HAP-1 (cell line): ENCODE data around the gene MNAT1.

Source experiments
- DNase-seq, 2 experiments: peaks; one replicate each; pipeline ENCODE4 v3.0.0-alpha.2; 2016 to 2020; ENCODE audit warnings: low spot score in 2 of 2
- H3K27me3 ChIP-seq: fragments of 250-450 bp; sonication (Bioruptor Pico); 2 replicates; pipeline ENCODE4 v1.5.1; 2020; ENCODE audit warnings: low read depth, mild to moderate bottlenecking, moderate library complexity
- H3K36me3 ChIP-seq: fragments of 250-450 bp; sonication (Bioruptor Pico); replicated peaks from 2 replicates; pipeline ENCODE4 v1.5.1; 2020; ENCODE audit warnings: mild to moderate bottlenecking
- H3K4me1 ChIP-seq: fragments of 250-450 bp; sonication (Bioruptor Pico); 2 replicates; pipeline ENCODE4 v1.5.1; 2020; ENCODE audit warnings: mild to moderate bottlenecking
- H3K4me3 ChIP-seq: fragments of 250-450 bp; sonication (Bioruptor Pico); 2 replicates; pipeline ENCODE4 v1.5.1; 2020; ENCODE audit warnings: mild to moderate bottlenecking, moderate library complexity
- H3K9me3 ChIP-seq: fragments of 250-450 bp; sonication (Bioruptor Pico); 2 replicates; pipeline ENCODE4 v1.5.1; 2020; ENCODE audit warnings: mild to moderate bottlenecking, moderate library complexity
- in situ Hi-C: fragments of 300-500 bp; cut with MboI; formaldehyde crosslinking; loops from 3 replicates; pipeline ENCODE4 v1.14.3; 2020; ENCODE audit warnings: low sequenced_read_pairs, inconsistent platforms, mixed read lengths

Gene MNAT1

DNA sequence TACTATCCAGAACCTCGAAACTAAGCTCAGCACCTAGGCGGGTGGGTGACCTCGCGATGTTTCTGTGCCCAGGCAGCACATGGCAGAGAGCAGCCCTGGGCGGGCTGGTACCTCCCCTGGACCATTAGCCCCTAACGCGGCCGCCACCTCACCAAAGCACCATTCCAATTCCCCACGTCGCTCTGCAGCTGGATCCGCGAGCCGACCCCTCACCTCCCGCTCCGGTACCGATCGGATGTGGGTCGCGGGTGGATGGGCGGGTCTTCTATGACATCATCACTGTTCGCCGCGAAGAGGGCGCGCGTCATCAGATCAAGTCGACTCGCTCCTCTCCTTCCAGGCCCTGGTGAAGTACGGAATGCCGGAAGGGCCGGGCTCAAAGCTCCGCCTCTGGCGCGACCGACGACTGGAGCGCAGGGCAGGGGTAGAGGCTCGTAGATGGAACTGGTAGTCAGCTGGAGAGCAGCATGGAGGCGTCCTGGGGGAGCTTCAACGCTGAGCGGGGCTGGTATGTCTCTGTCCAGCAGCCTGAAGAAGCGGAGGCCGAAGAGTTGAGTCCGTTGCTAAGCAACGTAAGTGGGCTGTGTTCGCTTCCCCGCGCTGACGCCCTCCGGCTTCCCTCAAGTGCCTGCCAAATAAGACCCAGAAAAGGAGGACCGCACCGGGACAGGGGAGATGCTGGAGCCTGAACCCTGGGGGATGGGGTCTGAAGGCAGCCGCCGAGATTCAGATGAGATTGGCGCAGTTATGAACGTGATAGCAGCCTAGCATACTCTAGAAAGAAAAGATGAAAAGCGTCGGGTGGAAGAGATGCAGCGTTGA lies 246.5 kb downstream of the MNAT1 start, which contains the start of the genes SLC38A6 and TRMT5:
Gene SLC38A6 (plus strand): TSS at position 435 of the 822 bp plus-strand sequence. CDS start 33 bp downstream, at position 468.
Gene TRMT5 (minus strand): TSS at position 269 of the 822 bp plus-strand sequence. CDS start 106 bp downstream, at position 163.
- Histone ChIP-seq H3K4me1 (peaks cover 24% of the 10 kb centered on the region), H3K4me3 (peak within 1 kb of the TSS; percentile 74), H3K36me3 (peaks cover 18% of the 10 kb centered on the region), H3K27me3 (no peaks in the 10 kb centered on the region), H3K9me3 (no peaks in the 10 kb centered on the region)
- in situ Hi-C loops = loop anchor here (25.0 kb wide), 1 partner anchor 344 kb away; the partner anchor contains the start of gene SIX1
- peak; percentile 88 to 94 for DNase-seq

DNA sequence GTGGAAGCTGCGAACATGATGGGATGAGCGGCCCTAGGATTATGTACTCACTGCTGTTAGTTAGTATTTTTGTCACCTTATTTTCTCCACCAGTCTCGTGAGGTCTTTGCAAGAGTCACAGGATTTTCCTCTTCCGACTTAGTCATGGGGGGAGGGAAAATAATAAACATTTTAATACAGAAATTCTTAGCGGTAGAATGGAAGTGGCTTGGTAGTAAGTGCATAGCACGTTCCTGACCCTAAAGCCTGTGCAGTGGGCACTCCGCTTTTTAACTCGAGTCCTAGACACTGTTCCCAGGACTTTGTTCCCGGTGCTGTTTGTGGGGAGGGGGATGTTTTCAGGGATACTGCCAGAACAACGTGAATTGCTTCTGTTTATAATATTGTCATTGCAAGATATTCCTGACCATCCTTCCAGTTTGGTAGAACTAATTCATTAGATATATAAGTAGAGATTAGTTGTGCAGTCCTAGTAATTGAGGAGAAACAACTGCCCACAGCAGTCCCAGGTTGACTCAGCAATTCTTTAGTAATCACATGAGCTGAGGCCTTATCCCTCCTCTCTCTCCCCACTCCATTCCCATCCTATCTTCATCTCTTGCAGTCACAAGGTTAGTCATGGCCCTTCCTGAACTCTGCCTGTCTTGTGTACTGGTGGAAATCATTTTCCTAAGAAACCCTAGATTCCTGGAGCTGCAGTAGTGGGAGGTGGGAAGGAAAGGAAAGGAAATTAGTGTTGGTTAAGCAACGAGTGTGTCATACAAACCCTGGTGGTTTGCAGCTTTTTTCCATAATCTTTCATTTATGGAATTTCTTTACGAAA lies 247.3 kb downstream of the MNAT1 start:
- no peaks in the 10 kb centered on the region for H3K27me3 ChIP-seq
- H3K4me3 ChIP-seq = peak overlapping the region; percentile 74
- H3K36me3 ChIP-seq = peaks cover 14% of the 10 kb centered on the region
- in situ Hi-C loops = loop anchor here (25.0 kb wide), 1 partner anchor 345 kb away; the partner anchor contains the start of gene SIX1
- no peaks in the 10 kb centered on the region for H3K9me3 ChIP-seq
- DNase-seq = peak; percentile 24 to 52
- H3K4me1 ChIP-seq = peaks cover 26% of the 10 kb centered on the region

GRCh38 chr14:60984196-60984595 lies 249.6 kb downstream of the MNAT1 start:
- in situ Hi-C loops = loop anchor here (25.0 kb wide), 1 partner anchor 347 kb away; the partner anchor contains the start of gene SIX1

DNA sequence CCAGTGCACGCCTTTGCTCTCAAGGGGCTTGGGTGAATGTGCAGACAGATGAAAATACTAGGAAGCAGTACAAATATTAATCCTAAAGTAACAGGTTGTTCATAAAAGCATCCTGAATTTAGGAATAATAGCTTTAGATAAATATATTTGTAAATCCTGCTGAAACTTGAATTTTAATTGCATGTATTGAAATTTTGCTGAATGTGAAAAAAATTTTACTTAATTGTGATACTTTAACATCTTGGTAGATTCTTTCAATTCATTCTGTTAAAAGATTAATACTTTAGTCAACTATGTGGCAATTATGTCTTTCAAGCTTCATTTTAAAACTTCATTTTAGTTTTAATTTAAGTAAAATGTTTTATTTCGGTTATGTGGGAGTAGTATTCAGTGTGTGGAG lies 251.9 kb downstream of the MNAT1 start:
- Histone ChIP-seq H3K4me3 (no peak overlapping the region), H3K36me3 (peaks cover 19% of the 10 kb centered on the region), H3K9me3 (no peaks in the 10 kb centered on the region), H3K27me3 (no peaks in the 10 kb centered on the region), H3K4me1 (peaks cover 10% of the 10 kb centered on the region)
- DNase-seq = no peak
- in situ Hi-C loops = loop anchor here (25.0 kb wide), 1 partner anchor 349 kb away; the partner anchor contains the start of gene SIX1

More at GRCh38 chr14:60984196-60984595, 249.6 kb downstream of the MNAT1 start:
- Histone ChIP-seq H3K9me3 (no peaks in the 10 kb centered on the region), H3K4me3 (no peak overlapping the region), H3K4me1 (peaks cover 14% of the 10 kb centered on the region), H3K36me3 (peaks cover 16% of the 10 kb centered on the region), H3K27me3 (no peaks in the 10 kb centered on the region)
- DNase-seq = no peak

GRCh38 chr14:60989599-60989998 lies 255.0 kb downstream of the MNAT1 start:
- peaks cover 23% of the 10 kb centered on the region for H3K36me3 ChIP-seq
- no peaks in the 10 kb centered on the region for H3K27me3 ChIP-seq
- in situ Hi-C loops = loop anchor here (25.0 kb wide), 1 partner anchor 352 kb away; the partner anchor contains the start of gene SIX1
- DNase-seq = no peak
- no peaks in the 10 kb centered on the region for H3K9me3 ChIP-seq
- peaks cover 5% of the 10 kb centered on the region for H3K4me1 ChIP-seq
- H3K4me3 ChIP-seq = no peak overlapping the region

- no peaks in the 10 kb centered on the region for H3K27me3 ChIP-seq
- in situ Hi-C loops = loop anchor here (25.0 kb wide), 1 partner anchor 361 kb away; the partner anchor contains the start of gene SIX1
Observed at GRCh38 chr14:60998617-60999016, 264.1 kb downstream of the MNAT1 start.

GRCh38 chr14:60999536-60999935 lies 265.0 kb downstream of the MNAT1 start:
- in situ Hi-C loops = loop anchor here (25.0 kb wide), 1 partner anchor 362 kb away; the partner anchor contains the start of gene SIX1
- no peak for DNase-seq
- no peaks in the 10 kb centered on the region for H3K27me3 ChIP-seq
- H3K4me1 ChIP-seq = no peaks in the 10 kb centered on the region
- no peak overlapping the region for H3K4me3 ChIP-seq
- H3K36me3 ChIP-seq = no peaks in the 10 kb centered on the region
- no peaks in the 10 kb centered on the region for H3K9me3 ChIP-seq

More at GRCh38 chr14:60998617-60999016, 264.1 kb downstream of the MNAT1 start:
- no peak for DNase-seq
- Histone ChIP-seq H3K36me3 (no peaks in the 10 kb centered on the region), H3K4me1 (no peaks in the 10 kb centered on the region), H3K4me3 (no peak overlapping the region), H3K9me3 (no peaks in the 10 kb centered on the region)

DNA sequence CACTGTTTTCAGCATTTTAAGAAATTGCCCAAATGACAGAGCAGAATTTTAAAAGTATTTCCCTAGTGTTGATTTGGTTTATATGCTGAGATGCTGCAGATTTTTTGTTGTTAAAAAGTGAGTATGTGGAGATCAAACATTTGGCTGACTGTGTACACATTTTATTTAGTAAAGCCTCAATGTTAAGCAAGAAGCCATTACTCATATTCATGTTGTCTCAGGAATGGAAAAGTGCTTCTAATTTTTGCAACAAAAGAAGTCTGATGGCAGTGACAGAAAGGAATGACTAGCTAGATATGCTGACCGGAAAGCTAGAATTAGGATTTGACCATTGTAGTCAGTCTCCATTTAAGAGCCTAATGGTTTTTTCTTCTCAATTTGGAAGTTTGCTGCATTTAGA lies 269.0 kb downstream of the MNAT1 start:
- in situ Hi-C loops = no loop called here
- Histone ChIP-seq H3K4me3 (no peak overlapping the region), H3K36me3 (no peaks in the 10 kb centered on the region), H3K27me3 (no peaks in the 10 kb centered on the region), H3K9me3 (no peaks in the 10 kb centered on the region), H3K4me1 (no peaks in the 10 kb centered on the region)
- no peak for DNase-seq

- in situ Hi-C loops = no loop called here
- no peak for DNase-seq
- Histone ChIP-seq H3K36me3 (no peaks in the 10 kb centered on the region; the same call in 1 of the 2 replicates), H3K9me3 (peaks cover 3% of the 10 kb centered on the region; the same call in 1 of the 2 replicates), H3K4me1 (no peaks in the 10 kb centered on the region), H3K27me3 (no peaks in the 10 kb centered on the region), H3K4me3 (no peak overlapping the region)
Observed at GRCh38 chr14:61019537-61019936, 285.0 kb downstream of the MNAT1 start.
